Endothelial cell of umbilical vein (primary cell): ENCODE measurements around the gene GALNT2.

Experiments
- CTCF ChIP-seq, 2 donors: IDR thresholded peaks; 1 replicate in 1 of 2; 2 replicates in 1 of 2; pipeline ENCODE4 v1.5.1; 2011; ENCODE audit warnings: low read length in 2 of 2, mild to moderate bottlenecking in 2 of 2, moderate library complexity in 2 of 2, control low read depth in 1 of 2, inconsistent platforms in 1 of 2, low read depth in 1 of 2; ENCODE audit not compliant: insufficient read depth in 1 of 2; ENCODE audit errors: extremely low read depth in 1 of 2
- EZH2 ChIP-seq: IDR thresholded peaks from 2 replicates; pipeline ENCODE4 v1.6.1; 2012; ENCODE audit warnings: borderline replicate concordance, low read depth, mild to moderate bottlenecking, moderate library complexity, low read length, inconsistent platforms; ENCODE audit not compliant: severe bottlenecking
- JUN ChIP-seq: IDR thresholded peaks from 2 replicates; pipeline ENCODE4 v1.6.1; 2011; ENCODE audit warnings: borderline replicate concordance, low read depth; ENCODE audit not compliant: insufficient read length, insufficient read depth
- MAX ChIP-seq: IDR thresholded peaks from 2 replicates; pipeline ENCODE4 v1.6.1; 2011; ENCODE audit not compliant: insufficient read depth, insufficient read length
- POLR2A ChIP-seq: IDR thresholded peaks from 2 replicates; pipeline ENCODE4 v1.6.1; 2012; ENCODE audit warnings: low read depth, mild to moderate bottlenecking, control low read depth, low read length
- POLR2AphosphoS5 ChIP-seq: IDR thresholded peaks from 2 replicates; pipeline ENCODE4 v1.6.1; 2012; ENCODE audit warnings: low read depth, mild to moderate bottlenecking, control low read depth, low read length, moderate library complexity; ENCODE audit not compliant: insufficient read depth

GRCh38 chr1:230216896-230217295 lies 149.9 kb downstream of the GALNT2 start:
- TF ChIP-seq POLR2A (no peak), MAX (no peak), POLR2AphosphoS5 (no peak), CTCF (IDR thresholded peaks at IDR 0.05; ENCODE audit: extremely low read depth in 1 of 2, insufficient read depth in 1 of 2, low read depth in 1 of 2, low read length in 2 of 2) (no peak), JUN (no peak), EZH2 (no peak)
